ENCODE measurements around the gene CIDEA. TPM values are rescaled to one million over a fixed set of nuclear protein-coding genes. Genes with fewer than 3 reads are reported as not detected.

Gene CIDEA
- total RNA-seq, 1 donor from 2014 or later = 11.1 TPM

GRCh38 chr18:12318857-12319256, 64.7 kb downstream of the CIDEA start:
- DNase-seq = no peak

GRCh38 chr18:12321333-12321732, 67.2 kb downstream of the CIDEA start:
- no peak for DNase-seq

- DNase-seq = no peak
These were observed 71.0 kb downstream of the CIDEA start for GRCh38 chr18:12324991-12325725.

- DNase-seq = no peak
These were observed 71.6 kb downstream of the CIDEA start for GRCh38 chr18:12325726-12326245.

- no peak for DNase-seq
These were observed 72.7 kb downstream of the CIDEA start for GRCh38 chr18:12326711-12327460.

Small RNA genes lying within 50 kb of the gene (small RNA-seq; reads per million reads assigned to genes)
- gene RNU6-170P (ENCODE audit: low replicate concordance) = not detected

Other genes with a start within 250 kb of the CIDEA start
- gene ANKRD62, start 160.5 kb upstream of the CIDEA start, total RNA-seq = not detected
- gene TUBB6, start 53.9 kb downstream of the CIDEA start, total RNA-seq = 188 TPM
- 34.8 TPM for gene AFG3L2, start 122.9 kb downstream of the CIDEA start, total RNA-seq
- gene PRELID3A, start 153.6 kb downstream of the CIDEA start, total RNA-seq = 3.6 TPM